ENCODE measurements around the gene PACS1. TPM values are rescaled to one million over a fixed set of nuclear protein-coding genes. Genes with fewer than 3 reads are reported as not detected.

Gene PACS1
- total RNA-seq, 1 experiment from 2014 or later: 32.7 TPM

DNA sequence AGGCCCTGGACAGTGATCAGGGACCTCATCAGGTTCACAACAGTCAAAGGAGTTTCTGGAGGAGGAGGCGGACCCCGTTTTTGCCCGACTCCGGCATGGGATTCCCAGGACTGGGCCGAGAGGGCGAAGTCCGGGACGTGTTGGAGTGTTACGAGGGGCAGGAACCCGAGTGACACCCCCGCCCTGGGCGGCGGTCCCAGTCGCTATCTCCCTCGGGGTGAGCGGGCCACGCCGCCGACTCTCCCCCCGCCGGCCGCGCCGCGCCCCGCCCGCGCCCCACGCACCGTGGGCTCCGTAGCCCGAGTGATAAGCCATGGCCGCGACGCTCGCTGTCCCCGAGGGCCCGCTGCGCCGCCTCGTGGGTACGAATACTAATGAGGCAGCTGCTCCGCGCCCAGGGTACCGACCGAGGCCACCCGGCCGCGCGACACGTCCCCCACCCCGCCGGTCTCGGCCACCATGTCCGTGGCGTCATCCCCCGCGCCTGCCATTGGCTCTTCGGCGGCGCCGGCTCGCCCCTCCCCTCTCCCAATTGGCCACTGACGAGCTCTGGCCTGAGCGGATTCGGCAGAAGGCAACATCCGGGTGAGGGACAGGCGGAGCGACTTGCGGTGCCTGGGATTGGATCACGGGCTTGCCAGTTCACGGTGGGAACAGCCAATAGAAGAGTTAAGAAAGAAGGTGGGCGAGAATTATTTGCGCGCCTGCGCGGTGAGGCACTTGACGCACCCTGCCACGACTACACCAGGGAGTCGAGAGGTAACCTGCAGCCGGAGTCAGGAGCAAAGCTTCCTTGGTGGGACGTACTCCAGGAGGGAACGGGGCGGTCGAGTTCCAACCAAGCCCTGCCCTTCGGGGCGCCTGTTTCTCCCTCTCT lies 218.8 kb downstream of the PACS1 start, which contains the start of gene YIF1A:
Gene YIF1A, minus strand, starts transcription at position 473 of the 877 bp plus-strand sequence. Its CDS starts 158 bp downstream, at position 315.
- DNase-seq (ENCODE audit: low read depth): peak; percentile 99

DNA sequence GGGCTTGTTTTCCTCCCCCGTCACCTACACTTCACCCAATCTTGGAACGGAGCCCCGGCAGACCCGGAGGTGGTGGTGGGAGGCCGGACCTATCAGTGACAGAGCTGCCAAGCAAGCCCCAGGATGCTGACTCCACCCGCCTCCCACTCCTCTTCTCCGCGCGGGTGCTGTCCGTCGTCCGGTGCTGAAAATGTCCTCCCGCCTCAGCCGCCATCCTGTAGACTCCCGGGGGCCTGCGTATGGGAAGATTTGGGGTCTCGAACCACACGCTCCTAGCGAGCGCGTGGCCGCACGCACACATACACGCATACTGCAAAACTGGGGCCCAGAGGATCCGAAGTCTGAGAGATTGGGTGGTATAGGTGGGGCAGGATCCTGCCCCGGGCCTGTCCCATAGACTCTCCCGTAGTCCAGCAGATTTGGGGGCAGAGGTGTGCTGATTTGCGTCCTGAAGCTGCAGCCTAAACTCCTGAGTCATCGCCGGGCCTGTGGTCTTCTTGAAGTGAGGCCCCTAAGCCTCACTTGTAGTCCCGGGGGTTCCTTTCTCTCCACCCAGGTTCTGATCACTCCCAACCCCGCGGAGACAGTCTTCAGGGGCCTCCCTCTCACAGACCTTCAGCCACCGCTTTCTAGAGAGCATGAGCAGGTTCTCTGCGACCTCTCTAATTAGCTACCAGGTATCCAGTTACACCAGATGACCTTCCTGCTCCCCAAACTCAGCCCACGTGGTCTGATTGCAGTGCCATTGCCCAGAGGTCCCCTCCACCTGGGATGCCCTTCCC lies 219.7 kb downstream of the PACS1 start:
- no peak for DNase-seq (ENCODE audit: low read depth)

DNA sequence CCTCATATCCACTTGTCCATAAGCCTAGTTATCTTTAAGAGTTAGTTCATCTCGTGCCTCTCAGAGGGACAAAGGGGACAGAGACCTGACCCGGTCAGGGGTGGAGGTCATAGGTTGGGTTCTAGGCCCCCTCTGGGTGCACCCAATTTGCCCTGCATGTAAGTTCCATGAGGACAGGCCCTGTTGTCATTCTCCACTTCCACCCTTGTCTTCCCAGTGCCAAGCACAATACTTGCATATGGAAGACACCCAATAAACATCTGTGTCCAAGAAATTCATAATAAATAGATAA lies 220.2 kb downstream of the PACS1 start:
- no peak for DNase-seq (ENCODE audit: low read depth)

DNA sequence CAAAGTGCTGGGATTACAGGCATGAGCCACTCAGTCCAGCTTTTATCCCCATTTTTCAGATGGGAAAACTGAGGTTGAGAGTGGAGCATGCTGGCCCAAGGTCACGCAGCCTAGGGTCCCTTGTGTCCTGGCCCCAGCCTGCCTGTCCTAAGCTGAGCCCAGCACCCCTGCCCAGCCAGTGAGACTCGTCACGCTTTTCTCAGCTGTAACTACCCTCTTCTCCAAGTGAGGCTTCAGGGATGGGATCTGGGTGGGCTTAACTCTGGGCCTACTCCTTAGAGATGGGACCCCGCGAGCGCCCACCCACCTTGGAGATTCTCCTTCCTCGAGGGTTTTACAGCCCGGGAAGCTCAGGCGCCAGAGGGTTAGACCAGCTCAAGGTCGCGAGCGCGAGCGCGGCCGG lies 221.2 kb downstream of the PACS1 start:
- DNase-seq (ENCODE audit: low read depth): no peak

DNA sequence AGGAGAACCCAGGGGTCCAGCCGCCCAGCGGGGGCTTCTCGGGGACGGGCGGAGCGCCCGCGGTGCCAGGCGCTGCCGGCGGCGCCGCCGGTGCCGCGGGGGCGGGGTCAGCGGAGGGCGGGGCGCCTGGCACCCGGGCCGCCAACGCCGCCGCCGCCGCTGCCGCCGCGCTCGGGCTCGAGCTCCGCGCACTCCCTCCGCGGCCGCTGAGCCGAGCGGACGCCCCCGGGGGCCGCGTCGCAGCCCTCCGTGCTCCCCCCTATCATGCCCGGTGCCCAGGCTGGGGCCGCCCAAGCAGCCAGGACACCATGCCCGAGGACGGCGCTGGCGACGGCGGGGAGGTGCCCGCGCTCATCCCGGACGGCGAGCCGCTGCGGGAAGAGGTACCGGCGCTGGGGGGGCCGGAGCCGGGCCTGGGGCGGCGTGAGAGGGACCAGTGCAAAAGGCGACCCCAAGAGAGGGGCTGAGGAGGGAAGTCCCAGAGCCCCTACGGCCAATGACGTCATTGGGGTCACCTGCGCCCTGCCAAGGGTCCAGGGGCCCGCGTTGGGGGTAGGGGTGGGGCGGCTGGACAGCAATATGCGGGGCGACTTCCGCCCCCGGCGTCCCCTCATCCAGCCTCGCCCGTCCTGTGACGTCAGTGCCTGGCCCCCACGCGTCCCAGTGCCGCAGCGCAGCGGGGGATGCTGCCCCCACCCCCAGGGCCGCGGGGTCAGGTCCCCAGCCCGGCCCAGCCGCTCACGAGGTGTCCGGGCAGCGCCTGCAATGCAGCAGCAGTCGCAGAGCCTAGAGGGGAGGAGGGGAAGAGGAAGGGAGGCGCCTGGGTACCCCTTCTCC lies 221.9 kb downstream of the PACS1 start, which contains the start of gene TMEM151A:
Gene TMEM151A, plus strand, starts transcription at position 189 of the 837 bp plus-strand sequence. Its CDS starts 120 bp downstream, at position 309.
- DNase-seq (ENCODE audit: low read depth): no peak

DNA sequence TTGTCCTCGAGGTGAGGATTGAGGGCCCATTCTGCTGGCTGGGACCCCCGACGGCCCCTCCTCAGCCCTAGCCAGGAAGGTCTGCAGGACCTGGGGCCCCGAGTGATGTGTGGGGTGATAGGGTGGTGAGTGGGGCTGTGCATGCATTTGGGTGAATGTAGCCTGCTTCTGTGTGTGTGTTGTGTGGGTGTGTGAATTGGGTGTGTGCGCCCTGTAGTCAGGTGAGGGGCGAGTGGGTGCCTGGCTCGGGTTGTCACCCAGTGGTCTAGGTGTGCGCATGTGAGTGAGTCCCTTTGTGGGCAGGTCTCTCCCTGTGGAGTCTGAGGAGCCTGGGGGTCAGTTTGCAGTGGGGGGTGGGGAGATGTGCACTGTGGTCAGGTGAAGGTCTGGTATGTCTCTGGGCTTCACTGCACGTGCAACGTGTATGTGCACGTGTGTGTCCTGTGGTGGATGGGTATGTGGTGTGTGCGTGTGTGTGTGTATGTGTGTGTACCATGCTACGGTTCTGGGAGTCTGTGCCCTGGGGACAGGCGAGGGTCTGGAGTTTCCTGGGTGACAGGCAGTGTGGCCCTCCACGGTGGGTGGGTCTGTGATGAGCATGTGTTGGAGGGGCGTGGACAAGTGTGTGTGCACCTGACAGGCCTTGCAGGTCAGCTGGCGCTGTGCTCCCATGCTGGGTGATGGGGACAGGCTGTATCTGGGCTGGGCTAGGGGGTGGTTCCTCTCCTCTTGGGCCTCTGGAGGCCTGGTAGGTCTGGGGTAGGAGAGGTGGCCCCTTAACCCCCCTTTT lies 222.7 kb downstream of the PACS1 start:
- no peak for DNase-seq (ENCODE audit: low read depth)

DNA sequence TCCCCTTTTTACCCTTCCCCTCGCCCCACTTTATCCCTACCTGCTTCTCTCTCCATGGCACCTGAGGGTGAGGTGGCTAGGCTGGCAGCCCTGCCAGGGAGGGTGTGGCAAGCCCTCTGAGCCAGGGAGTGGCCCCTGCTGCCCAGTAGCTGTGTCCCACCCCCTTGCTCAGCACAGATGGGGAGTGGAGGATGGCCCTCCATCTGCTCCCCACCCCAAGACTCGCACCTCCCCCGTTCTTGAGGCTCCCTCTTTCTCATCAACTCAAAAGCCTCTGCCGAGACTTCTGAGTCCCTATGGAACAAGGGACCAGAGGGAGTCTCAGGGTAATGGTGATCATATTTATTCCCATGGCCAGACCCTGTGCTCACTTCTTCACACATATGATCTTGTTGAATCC lies 223.3 kb downstream of the PACS1 start:
- no peak for DNase-seq (ENCODE audit: low read depth)

DNA sequence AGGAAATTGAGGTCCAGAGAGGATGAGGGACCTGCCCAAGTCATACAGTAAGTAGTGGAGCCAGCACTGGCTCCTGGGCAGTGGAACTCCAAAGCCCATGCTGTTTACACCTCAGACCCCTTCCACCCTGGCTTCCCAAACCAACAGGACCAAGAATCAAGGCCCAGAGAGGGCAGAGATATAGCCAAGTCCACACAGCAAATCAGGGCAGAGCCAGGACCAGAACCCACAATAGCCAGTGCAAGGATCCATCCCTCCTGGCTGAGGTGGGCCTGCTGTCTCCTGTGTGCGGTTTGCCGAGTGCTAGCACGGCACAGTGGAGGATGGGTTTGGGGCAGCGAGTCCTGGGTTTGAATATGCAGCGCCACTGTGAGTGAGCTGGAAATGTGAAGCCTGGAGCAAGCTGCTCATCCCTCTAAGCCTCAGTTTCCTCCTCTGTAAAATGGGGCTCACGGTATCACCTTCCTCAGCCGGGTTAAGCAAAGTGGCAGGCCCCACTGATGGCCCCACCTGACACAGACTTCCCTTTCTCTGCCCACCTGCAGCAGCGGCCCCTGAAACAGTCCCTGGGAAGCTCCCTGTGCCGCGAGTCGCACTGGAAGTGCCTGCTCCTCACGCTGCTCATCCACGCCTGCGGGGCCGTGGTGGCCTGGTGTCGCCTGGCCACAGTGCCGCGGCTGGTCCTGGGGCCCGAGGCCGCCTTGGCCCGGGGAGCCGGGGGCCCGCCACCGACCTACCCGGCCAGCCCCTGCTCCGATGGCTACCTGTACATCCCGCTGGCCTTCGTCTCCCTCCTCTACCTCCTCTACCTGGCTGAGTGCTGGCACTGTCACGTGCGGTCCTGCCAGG lies 223.9 kb downstream of the PACS1 start:
- DNase-seq (ENCODE audit: low read depth): no peak

Other genes starting within 250 kb of the PACS1 start
- gene SNX32, start 236.3 kb upstream of the PACS1 start, total RNA-seq (2014; rRNA removed; shearing (Covaris generic)): 0.12 TPM in 1 of 2 replicates, not detected in the other
- gene CFL1, start 212.1 kb upstream of the PACS1 start, total RNA-seq (2014; rRNA removed; shearing (Covaris generic)): 1,801 and 2,276 TPM in 2 replicates
- gene MUS81, start 209.8 kb upstream of the PACS1 start, total RNA-seq (2014; rRNA removed; shearing (Covaris generic)): 22.7 and 42.4 TPM in 2 replicates
- gene EFEMP2, start 197.5 kb upstream of the PACS1 start, total RNA-seq (2014; rRNA removed; shearing (Covaris generic)): 14.4 and 25.3 TPM in 2 replicates
- gene CTSW, start 190.4 kb upstream of the PACS1 start, total RNA-seq (2014; rRNA removed; shearing (Covaris generic)): 0.49 and 1.5 TPM in 2 replicates
- gene FIBP, start 181.8 kb upstream of the PACS1 start, total RNA-seq (2014; rRNA removed; shearing (Covaris generic)): 149 and 165 TPM in 2 replicates
- 57.1 and 95.3 TPM in 2 replicates for gene CCDC85B, start 179.6 kb upstream of the PACS1 start, total RNA-seq (2014; rRNA removed; shearing (Covaris generic))
- gene FOSL1, start 169.9 kb upstream of the PACS1 start, total RNA-seq (2014; rRNA removed; shearing (Covaris generic)): 253 and 286 TPM in 2 replicates
- 39.1 and 47.9 TPM in 2 replicates for gene C11orf68, start 151.2 kb upstream of the PACS1 start, total RNA-seq (2014; rRNA removed; shearing (Covaris generic))
- gene DRAP1, start 150.8 kb upstream of the PACS1 start, total RNA-seq (2014; rRNA removed; shearing (Covaris generic)): 456 and 489 TPM in 2 replicates
- gene TSGA10IP, start 124.8 kb upstream of the PACS1 start, total RNA-seq (2014; rRNA removed; shearing (Covaris generic)): not detected in 2 replicates
- 60.3 and 102 TPM in 2 replicates for gene SART1, start 108.5 kb upstream of the PACS1 start, total RNA-seq (2014; rRNA removed; shearing (Covaris generic))
- 46.0 and 46.9 TPM in 2 replicates for gene EIF1AD, start 68.1 kb upstream of the PACS1 start, total RNA-seq (2014; rRNA removed; shearing (Covaris generic))
- gene BANF1, start 67.8 kb upstream of the PACS1 start, total RNA-seq (2014; rRNA removed; shearing (Covaris generic)): 97.1 and 106 TPM in 2 replicates
- 0.20 TPM in 1 of 2 replicates, not detected in the other for gene CST6, start 58.3 kb upstream of the PACS1 start, total RNA-seq (2014; rRNA removed; shearing (Covaris generic))
- gene CATSPER1, start 43.8 kb upstream of the PACS1 start, total RNA-seq (2014; rRNA removed; shearing (Covaris generic)): 1.6 TPM in 2 replicates
- gene GAL3ST3, start 21.1 kb upstream of the PACS1 start, total RNA-seq (2014; rRNA removed; shearing (Covaris generic)): not detected in 2 replicates
- gene SF3B2, start 17.9 kb upstream of the PACS1 start, total RNA-seq (2014; rRNA removed; shearing (Covaris generic)): 164 and 233 TPM in 2 replicates
- gene KLC2, start 187.4 kb downstream of the PACS1 start, total RNA-seq (2014; rRNA removed; shearing (Covaris generic)): 15.1 and 17.6 TPM in 2 replicates
- 189 and 209 TPM in 2 replicates for gene RAB1B, start 198.4 kb downstream of the PACS1 start, total RNA-seq (2014; rRNA removed; shearing (Covaris generic))
- gene CNIH2, start 207.9 kb downstream of the PACS1 start, total RNA-seq (2014; rRNA removed; shearing (Covaris generic)): 2.0 and 3.4 TPM in 2 replicates
- gene YIF1A, start 218.9 kb downstream of the PACS1 start, total RNA-seq (2014; rRNA removed; shearing (Covaris generic)): 197 and 221 TPM in 2 replicates
- not detected in 2 replicates for gene TMEM151A, start 221.6 kb downstream of the PACS1 start, total RNA-seq (2014; rRNA removed; shearing (Covaris generic))
- not detected in 2 replicates for gene CD248, start 246.8 kb downstream of the PACS1 start, total RNA-seq (2014; rRNA removed; shearing (Covaris generic))

All from M059J (cell line).